Stimulated activated CD8-positive, alpha-beta memory T cell treated with anti-CD3 and anti-CD28 coated beads, Interleukin-7, amount 100 ng/mL, for 4 hours (primary cell): ENCODE measurements around the gene DSCAML1.

Experiments
- DNase-seq, 2 donors: peaks; one replicate each; pipeline ENCODE4 v3.0.0-alpha.2; 2020; ENCODE audit warnings: low read depth in 2 of 2

The DSCAML1 gene

GRCh38 chr11:117610901-117611300 is 186.1 kb downstream of the DSCAML1 start:
- no peak for DNase-seq

- DNase-seq = no peak
Measured at GRCh38 chr11:117610045-117610444, 187.0 kb downstream of the DSCAML1 start.

- DNase-seq = no peak
Measured at GRCh38 chr11:117607449-117607848, 189.6 kb downstream of the DSCAML1 start.

- no peak for DNase-seq
Measured at GRCh38 chr11:117606790-117607189, 190.2 kb downstream of the DSCAML1 start.

DNA sequence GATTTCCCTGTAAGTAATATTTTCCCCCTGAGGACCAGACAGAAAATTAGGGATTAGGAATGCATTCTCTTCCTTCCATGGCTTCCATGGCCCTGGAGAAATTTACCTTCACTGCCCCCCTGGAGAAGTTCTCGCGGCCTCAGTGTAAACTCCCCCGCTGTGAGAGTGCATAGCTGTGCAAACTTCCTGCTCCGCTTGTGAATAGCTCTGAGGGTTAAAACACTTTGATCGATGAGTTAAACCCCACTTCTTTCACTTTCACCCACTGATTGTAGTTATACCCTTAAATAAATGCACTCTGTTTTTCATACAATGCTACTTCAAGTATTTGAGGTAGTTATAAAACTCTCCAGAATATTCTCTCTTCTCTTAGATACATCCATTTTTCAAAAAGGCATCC is 190.8 kb downstream of the DSCAML1 start:
- no peak for DNase-seq

- DNase-seq = no peak
Measured at GRCh38 chr11:117605331-117605730, 191.7 kb downstream of the DSCAML1 start.

GRCh38 chr11:117604336-117604995 is 192.6 kb downstream of the DSCAML1 start:
- DNase-seq = no peak

DNA sequence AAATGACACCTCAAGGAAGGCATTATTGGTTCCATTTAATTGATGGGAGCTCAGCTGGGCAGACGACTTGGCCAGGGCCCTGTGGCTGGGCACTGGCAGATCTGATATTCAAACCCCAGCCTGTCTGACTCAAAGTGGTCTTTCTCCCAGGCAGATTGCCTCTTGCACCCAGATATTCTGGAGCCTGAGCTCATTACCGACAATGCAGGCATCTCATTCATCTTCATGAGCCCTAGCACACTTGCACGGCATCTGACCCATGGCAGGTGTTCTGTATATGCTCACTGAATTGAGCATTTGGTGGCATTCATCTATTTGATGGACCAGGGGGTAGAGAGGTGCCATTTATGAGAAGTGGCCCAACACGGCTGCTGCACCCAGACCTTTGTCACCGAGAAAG is 193.1 kb downstream of the DSCAML1 start:
- no peak for DNase-seq

- no peak for DNase-seq
Measured at GRCh38 chr11:117601006-117601708, 195.9 kb downstream of the DSCAML1 start.

- DNase-seq = no peak
Measured at GRCh38 chr11:117600234-117600783, 196.7 kb downstream of the DSCAML1 start.

DNA sequence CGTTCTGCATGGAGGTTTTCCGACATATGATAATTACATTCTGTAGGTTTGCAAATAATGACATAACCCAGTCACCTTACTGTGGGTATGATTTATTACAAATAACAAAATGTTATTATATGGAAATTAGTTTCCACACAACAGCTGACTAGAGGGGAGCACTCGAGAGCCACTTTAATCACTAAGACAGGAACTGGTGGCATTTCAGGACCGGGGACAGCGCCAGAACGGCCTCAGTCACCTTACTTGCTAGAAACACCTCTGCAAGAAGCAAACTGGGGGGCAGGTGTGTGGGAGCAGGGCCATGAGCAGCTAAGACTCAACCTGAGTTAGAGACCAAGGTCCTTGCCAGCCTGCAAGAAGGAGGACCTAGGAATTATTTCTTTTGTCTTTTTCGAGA is 199.9 kb downstream of the DSCAML1 start:
- DNase-seq = no peak

DNA sequence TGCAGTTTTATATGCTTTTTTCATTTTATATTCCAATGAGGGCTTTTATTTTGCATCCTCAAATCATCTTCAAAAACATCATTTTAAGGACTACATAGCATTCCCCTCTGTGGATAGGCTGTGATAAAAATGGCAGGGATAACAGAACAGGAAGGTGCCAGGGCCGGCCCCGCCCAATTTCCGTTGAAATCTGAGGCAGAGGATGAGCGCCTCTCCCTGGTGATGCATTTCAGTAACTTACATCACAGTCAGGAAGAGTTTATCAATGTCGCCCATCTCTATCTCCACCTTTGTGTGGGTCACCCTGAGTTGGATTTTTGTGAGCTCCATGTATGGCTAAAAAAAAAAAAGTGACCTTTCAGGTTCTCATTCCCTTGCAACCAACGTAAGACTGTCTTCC is 201.6 kb downstream of the DSCAML1 start:
- no peak for DNase-seq

- no peak for DNase-seq
Measured at GRCh38 chr11:117594721-117595120, 202.3 kb downstream of the DSCAML1 start.

DNA sequence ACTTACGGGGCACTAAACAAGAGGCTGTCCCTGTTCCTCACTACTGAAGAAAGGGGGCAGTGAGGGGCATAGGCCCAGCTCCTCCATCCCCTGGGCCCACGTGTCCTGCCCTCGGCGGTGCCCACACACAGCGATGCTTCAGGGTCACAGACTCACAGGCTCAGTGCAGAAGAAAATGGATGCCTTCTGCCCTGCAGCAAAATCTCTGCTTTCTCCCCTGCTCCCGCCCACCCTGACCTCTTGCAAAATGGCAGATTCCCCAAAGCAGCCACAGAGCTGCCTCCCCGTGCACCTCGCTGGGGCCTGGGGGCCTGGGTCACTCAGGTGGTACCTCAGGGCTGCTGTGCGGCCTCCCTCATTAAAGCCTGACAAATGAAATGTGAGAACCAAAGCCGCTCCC is 204.0 kb downstream of the DSCAML1 start:
- no peak for DNase-seq

GRCh38 chr11:117591316-117592039 is 205.5 kb downstream of the DSCAML1 start:
- no peak for DNase-seq

GRCh38 chr11:117589063-117589462 is 208.0 kb downstream of the DSCAML1 start:
- no peak for DNase-seq

GRCh38 chr11:117588166-117588810 is 208.7 kb downstream of the DSCAML1 start:
- DNase-seq = no peak

- DNase-seq = no peak
Measured at GRCh38 chr11:117587416-117587815, 209.6 kb downstream of the DSCAML1 start.

GRCh38 chr11:117586392-117586791 is 210.6 kb downstream of the DSCAML1 start:
- no peak for DNase-seq

DNA sequence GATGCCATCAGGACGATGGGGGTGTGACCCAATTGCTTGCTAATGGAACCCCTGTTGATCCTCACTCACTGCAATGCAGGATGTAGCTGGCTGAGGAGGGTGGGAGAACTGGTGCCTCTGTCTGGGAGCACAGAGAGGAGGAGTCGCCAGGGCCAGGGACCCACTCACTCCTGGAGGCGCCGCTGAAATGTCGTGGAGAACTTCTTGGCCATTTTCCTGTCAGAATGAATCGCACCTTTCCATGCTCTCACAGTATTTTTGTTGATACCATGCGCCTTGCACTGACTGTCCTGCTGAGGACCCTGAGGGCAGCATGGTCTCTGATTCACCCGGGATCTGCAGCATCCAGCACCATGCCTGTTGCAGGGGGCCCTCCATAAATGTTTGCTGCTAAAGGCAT is 211.4 kb downstream of the DSCAML1 start:
- no peak for DNase-seq

DNA sequence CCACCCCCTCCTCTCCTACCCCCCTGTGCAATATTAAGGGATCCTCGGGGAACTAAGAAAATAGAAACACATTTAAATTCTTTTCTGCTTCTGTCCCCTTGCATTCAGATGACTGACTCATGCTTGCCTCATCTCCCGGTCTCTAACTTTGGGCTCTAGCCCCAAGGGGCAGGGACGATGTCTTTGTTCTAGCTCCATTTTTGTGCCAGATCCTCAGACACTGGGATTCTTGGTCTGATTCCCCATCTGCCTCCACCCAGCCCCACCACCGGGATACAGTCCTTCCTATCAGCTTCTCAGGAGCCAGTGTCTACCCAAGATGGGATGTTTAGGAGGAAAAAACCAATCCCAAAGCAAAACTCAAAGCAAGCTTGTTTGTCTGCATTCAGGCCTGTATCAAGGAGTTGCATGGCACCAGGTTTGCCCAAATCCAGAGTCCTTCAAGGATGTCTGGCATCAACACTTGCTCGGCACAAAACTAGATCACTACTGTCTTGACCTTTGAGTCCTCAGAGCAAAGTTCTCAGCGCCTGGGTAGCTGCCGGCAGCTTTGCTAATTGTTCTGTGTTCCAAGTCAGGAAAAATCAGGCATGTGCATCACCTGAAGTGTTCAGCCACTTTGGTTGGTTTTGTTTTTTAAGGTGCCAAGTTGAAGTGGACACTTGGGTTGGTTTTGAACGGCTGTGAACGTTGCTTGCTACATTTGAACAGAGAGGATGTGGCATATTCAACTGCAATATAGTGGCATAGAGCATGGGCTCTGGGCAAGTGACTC is 212.8 kb downstream of the DSCAML1 start:
- no peak for DNase-seq
